Stomach (tissue), 4 donors: ENCODE data around the gene SLC27A2.

Experiments
- CTCF ChIP-seq, 7 experiments: fragments of 450-650 bp in 4 of 7; fragments of 200-600 bp in 3 of 7; sonication (generic) in 3 of 7; IDR thresholded peaks; one replicate each; pipeline ENCODE4 v1.5.1; 2016 to 2019; ENCODE audit warnings: antibody characterized with exemption in 7 of 7, control low read depth in 2 of 7, mild to moderate bottlenecking in 1 of 7
- EP300 ChIP-seq: sonication (generic); formaldehyde crosslinking; IDR thresholded peaks from one replicate; pipeline ENCODE4 v1.6.1; 2017; ENCODE audit warnings: antibody characterized with exemption
- POLR2AphosphoS5 ChIP-seq, 3 donors: sonication (generic); formaldehyde crosslinking; IDR thresholded peaks; one replicate each; pipeline ENCODE4 v1.6.1; 2016; ENCODE audit warnings: antibody characterized with exemption in 3 of 3

GRCh38 chr15:50278496-50278895 lies 96.5 kb downstream of the SLC27A2 start:
- TF ChIP-seq CTCF (IDR thresholded peaks at IDR 0.05) (no peak), EP300 (no peak), POLR2AphosphoS5 (IDR thresholded peaks at IDR 0.05) (no peak)
